K562 (cell line): ENCODE measurements around the gene LBHD2. TPM values are rescaled to one million over a fixed set of nuclear protein-coding genes. Genes with fewer than 3 reads are reported as not detected.

ENCODE experiments used
- C11orf30 ChIP-seq: fragments of 450-650 bp; IDR thresholded peaks from 2 replicates; pipeline ENCODE4 v1.6.1; 2016; ENCODE audit warnings: low read depth, mild to moderate bottlenecking
- ESRRB ChIP-seq: fragments of 250-450 bp; sonication (Bioruptor Pico); IDR thresholded peaks from 2 replicates; pipeline ENCODE4 v1.5.0; 2020; ENCODE audit warnings: mild to moderate bottlenecking, moderate library complexity, borderline replicate concordance
- HLTF ChIP-seq: fragments of 450-650 bp; IDR thresholded peaks from 2 replicates; pipeline ENCODE4 v1.6.1; 2016
- JUN ChIP-seq, 2 experiments: sonication (generic) in 1 of 2; formaldehyde crosslinking in 1 of 2; IDR thresholded peaks; 2 replicates each; pipeline versions ENCODE4 v1.6.1 to v1.8.0; 2012 to 2022; ENCODE audit warnings: borderline replicate concordance in 2 of 2, mild to moderate bottlenecking in 2 of 2, improper control_type of control experiment in 1 of 2, low read depth in 1 of 2, low read length in 1 of 2, missing genetic modification reagents in 1 of 2
- JUND ChIP-seq, 2 experiments: IDR thresholded peaks; 2 replicates in 1 of 2; 3 replicates in 1 of 2; pipeline ENCODE4 v1.6.1; 2011; ENCODE audit warnings: borderline replicate concordance in 2 of 2, low read depth in 2 of 2, low read length in 2 of 2, improper control_type of control experiment in 1 of 2, missing biosample characterization in 1 of 2, missing genetic modification characterization in 1 of 2, missing genetic modification reagents in 1 of 2
- KAT7 ChIP-seq: sonication (generic); formaldehyde crosslinking; IDR thresholded peaks from 2 replicates; pipeline ENCODE4 v1.8.0; 2022; ENCODE audit warnings: missing genetic modification reagents, mild to moderate bottlenecking, borderline replicate concordance
- NFE2L1 ChIP-seq: fragments of 450-650 bp; IDR thresholded peaks from 2 replicates; pipeline ENCODE4 v1.6.1; 2016; ENCODE audit warnings: missing genetic modification characterization, low read depth, mild to moderate bottlenecking, missing compliant biosample characterization, moderate library complexity, borderline replicate concordance
- RBFOX2 ChIP-seq: fragments of 200-400 bp; formaldehyde crosslinking; IDR thresholded peaks from 2 replicates; pipeline ENCODE4 v1.6.1; 2017; ENCODE audit warnings: low read depth, mild to moderate bottlenecking, low read length, moderate library complexity
- RBM14 ChIP-seq: fragments of 200-400 bp; formaldehyde crosslinking; IDR thresholded peaks from 2 replicates; pipeline ENCODE4 v1.6.1; 2018; ENCODE audit warnings: low read depth, mild to moderate bottlenecking, low read length, moderate library complexity, borderline replicate concordance; ENCODE audit not compliant: insufficient read depth
- ZBTB49 ChIP-seq: sonication (generic); formaldehyde crosslinking; IDR thresholded peaks from 2 replicates; pipeline ENCODE4 v1.8.0; 2022; ENCODE audit warnings: missing genetic modification reagents, mild to moderate bottlenecking, borderline replicate concordance
- ZBTB7A ChIP-seq: IDR thresholded peaks from 2 replicates; pipeline ENCODE4 v1.6.1; 2011; ENCODE audit warnings: low read depth, mild to moderate bottlenecking, low read length, moderate library complexity, borderline replicate concordance; ENCODE audit not compliant: control insufficient read depth
- ZFX ChIP-seq: sonication (generic); formaldehyde crosslinking; IDR thresholded peaks from 2 replicates; pipeline ENCODE4 v1.8.0; 2022; ENCODE audit warnings: mild to moderate bottlenecking, missing genetic modification reagents, moderate library complexity
- ZKSCAN1 ChIP-seq: fragments of 150-350 bp; IDR thresholded peaks from 2 replicates; pipeline ENCODE4 v1.6.1; 2016; ENCODE audit warnings: low read depth, low read length
- ZNF318 ChIP-seq, 2 experiments: fragments of 450-650 bp; IDR thresholded peaks; 2 replicates each; pipeline ENCODE4 v1.6.1; 2016; ENCODE audit warnings: mild to moderate bottlenecking in 2 of 2, borderline replicate concordance in 1 of 2, low read depth in 1 of 2, moderate library complexity in 1 of 2
- polyA plus RNA-seq, 8 experiments: library from polyadenylated mRNA; depleted of rRNA in 4 of 8; stranded (reverse) in 5 of 8; unstranded in 3 of 8; fragments of >200 nt; fragmentation: Nextera tagmentation in 2 of 8; fragmentation: Illumina TruSeq in 1 of 8; extraction: Ambion mirVana in 2 of 8; extraction: Trizol in 1 of 8; gene quantifications; 2 replicates each; pipeline versions ENCODE4 v1.2.1 to v1.2.3, GENCODE V29; 2011 to 2014; ENCODE audit warnings: inconsistent platforms in 1 of 8, missing spikeins in 1 of 8
- total RNA-seq, 7 experiments: library from RNA; depleted of rRNA in 6 of 7; stranded (reverse); fragments of >200 nt in 6 of 7; fragmentation: Illumina TruSeq in 2 of 7; extraction: Trizol in 2 of 7; gene quantifications; 2 replicates each; pipeline versions ENCODE4 v1.2.1 to v1.2.3, GENCODE V29; 2011 to 2021; ENCODE audit warnings: low replicate concordance in 1 of 7

Gene LBHD2
- total and polyA plus RNA-seq, 9 of the 15 experiments (the other 6 are each of a cell fraction or from before 2014, with no cell fraction given): not detected

GRCh38 chr14:103118663-103119404, 34.8 kb downstream of the LBHD2 start (continued):
- 0 out of 2 replicates have a peak, but pooled peaks have one; percentile 21 for TF ChIP-seq JUN (IDR thresholded peaks at IDR 0.05; ENCODE audit: borderline replicate concordance, low read depth, low read length)
- TF ChIP-seq JUN (CRISPR knock-in tag; IDR thresholded peaks at IDR 0.05; ENCODE audit: borderline replicate concordance): no peak
- no peak for TF ChIP-seq ZBTB49 (CRISPR knock-in tag)
- TF ChIP-seq ZFX (CRISPR knock-in tag): peak; percentile 50
- TF ChIP-seq JUND (IDR thresholded peaks at IDR 0.05; ENCODE audit: borderline replicate concordance, low read depth, low read length): peak; percentile 47; the same call in 1 of the 2 replicates
- peak; percentile 63; the same call in 1 of the 3 replicates for TF ChIP-seq JUND (tag; IDR thresholded peaks at IDR 0.05; ENCODE audit: borderline replicate concordance, low read depth, low read length)
- TF ChIP-seq RBFOX2: 0 out of 2 replicates have a peak, but pooled peaks have one; percentile 27
- 0 out of 2 replicates have a peak, but pooled peaks have one; percentile 45 for TF ChIP-seq KAT7
- peak; percentile 52; the same call in 1 of the 2 replicates for TF ChIP-seq NFE2L1 (tag)
- peak; percentile 43; the same call in 1 of the 2 replicates for TF ChIP-seq ZKSCAN1
- peak; percentile 97 for TF ChIP-seq C11orf30
- peak; percentile 92 for TF ChIP-seq ZBTB7A
- no peak for TF ChIP-seq ESRRB
- TF ChIP-seq ZNF318 (IDR thresholded peaks at IDR 0.05; ENCODE audit: borderline replicate concordance in 1 of 2, low read depth in 1 of 2): 0 out of 4 replicates have a peak, but pooled peaks of 1 of the 2 experiments have one; percentile 24
- TF ChIP-seq RBM14: no peak
- TF ChIP-seq HLTF: no peak
